ENCODE data around the gene IL17RD. TPM values are rescaled to one million over a fixed set of nuclear protein-coding genes. Genes with fewer than 3 reads are reported as not detected.

The IL17RD gene
- total RNA-seq, 4 donors from 2014 or later: 0.52 to 1.4 (median 0.90) TPM

DNA sequence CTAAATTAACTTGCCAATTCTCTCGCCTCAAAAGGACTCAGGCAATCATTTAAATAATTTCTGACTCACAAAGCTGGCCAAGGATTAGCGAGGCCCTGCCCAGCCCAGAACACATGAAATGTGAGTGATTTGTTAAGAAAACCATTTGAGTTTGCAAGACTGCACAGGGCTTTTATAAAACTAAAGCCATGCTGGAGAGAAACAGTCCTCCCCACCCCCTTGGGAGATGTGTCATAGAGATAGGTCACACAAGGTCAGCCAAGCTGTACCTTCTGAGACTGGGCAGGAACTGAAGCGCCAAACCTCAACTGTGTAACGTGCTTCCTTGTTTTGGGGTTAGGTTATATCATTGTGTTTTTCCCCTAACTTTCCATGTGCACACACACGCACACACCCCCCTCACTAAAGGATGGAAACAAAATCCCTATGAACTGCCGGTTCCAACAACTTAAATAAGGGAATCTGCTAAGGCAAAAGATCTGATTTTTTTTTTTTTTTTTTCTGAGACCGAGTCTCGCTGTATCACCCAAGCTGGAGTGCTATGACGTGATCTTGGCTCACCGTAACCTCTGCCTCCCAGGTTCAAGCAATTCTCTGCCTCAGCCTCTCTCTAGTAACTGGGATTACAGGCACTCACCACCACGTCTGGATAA lies 96.6 kb downstream of the IL17RD start:
- Histone ChIP-seq H3K9me3 (no peaks in the 10 kb centered on the region), H3K4me3 (no peak overlapping the region), H3K27me3 (no peaks in the 10 kb centered on the region), H3K36me3 (no peaks in the 10 kb centered on the region), H3K27ac (peak overlapping the region in 2 of 4 donors; percentile 18 to 26), H3K4me1 (no peaks in the 10 kb centered on the region)
- no peak for TF ChIP-seq POLR2A (IDR thresholded peaks at IDR 0.05)
- TF ChIP-seq, protein P1, sequence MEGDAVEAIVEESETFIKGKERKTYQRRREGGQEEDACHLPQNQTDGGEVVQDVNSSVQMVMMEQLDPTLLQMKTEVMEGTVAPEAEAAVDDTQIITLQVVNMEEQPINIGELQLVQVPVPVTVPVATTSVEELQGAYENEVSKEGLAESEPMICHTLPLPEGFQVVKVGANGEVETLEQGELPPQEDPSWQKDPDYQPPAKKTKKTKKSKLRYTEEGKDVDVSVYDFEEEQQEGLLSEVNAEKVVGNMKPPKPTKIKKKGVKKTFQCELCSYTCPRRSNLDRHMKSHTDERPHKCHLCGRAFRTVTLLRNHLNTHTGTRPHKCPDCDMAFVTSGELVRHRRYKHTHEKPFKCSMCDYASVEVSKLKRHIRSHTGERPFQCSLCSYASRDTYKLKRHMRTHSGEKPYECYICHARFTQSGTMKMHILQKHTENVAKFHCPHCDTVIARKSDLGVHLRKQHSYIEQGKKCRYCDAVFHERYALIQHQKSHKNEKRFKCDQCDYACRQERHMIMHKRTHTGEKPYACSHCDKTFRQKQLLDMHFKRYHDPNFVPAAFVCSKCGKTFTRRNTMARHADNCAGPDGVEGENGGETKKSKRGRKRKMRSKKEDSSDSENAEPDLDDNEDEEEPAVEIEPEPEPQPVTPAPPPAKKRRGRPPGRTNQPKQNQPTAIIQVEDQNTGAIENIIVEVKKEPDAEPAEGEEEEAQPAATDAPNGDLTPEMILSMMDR (IDR thresholded peaks at IDR 0.05 in 4 of 5, conservative IDR thresholded peaks at IDR 0.05 in 1 of 5): no peak
- in situ Hi-C loops (cut with MboI; ENCODE audit: low sequenced_read_pairs in 4 of 4) (no loop called here), intact Hi-C loops (cut with DNase I; ENCODE audit: low total_unique reads) (no loop called here)
- DNase-seq: peak; percentile 44 to 67
- ATAC-seq: peak; percentile 88 to 91

DNA sequence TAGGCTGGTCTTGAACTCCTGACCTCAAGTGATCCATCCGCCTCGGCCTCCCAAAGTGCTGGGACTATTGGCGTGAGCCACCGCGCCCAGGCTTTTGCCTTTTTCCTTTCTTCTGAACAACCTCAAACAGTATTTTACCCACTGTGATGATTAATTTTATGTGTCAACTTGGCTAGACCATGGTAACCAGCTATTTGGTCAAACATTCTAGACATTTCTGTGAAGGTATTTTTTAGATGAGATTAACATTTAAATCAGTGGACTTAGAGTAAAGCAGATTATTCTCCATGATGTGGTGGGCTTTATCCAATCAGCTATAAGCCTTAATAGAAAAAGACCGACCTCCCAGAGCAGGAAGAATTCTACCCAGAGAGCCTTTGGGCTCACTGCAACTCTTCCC lies 98.7 kb downstream of the IL17RD start:
- Histone ChIP-seq H3K9me3 (no peaks in the 10 kb centered on the region), H3K27me3 (no peaks in the 10 kb centered on the region), H3K27ac (no peak overlapping the region), H3K4me3 (no peak overlapping the region), H3K36me3 (no peaks in the 10 kb centered on the region), H3K4me1 (no peaks in the 10 kb centered on the region)
- intact Hi-C loops (cut with DNase I; ENCODE audit: low total_unique reads): no loop called here
- ATAC-seq (no peak), DNase-seq (no peak)
- TF ChIP-seq POLR2A (IDR thresholded peaks at IDR 0.05): no peak
- TF ChIP-seq, protein P1 (IDR thresholded peaks at IDR 0.05 in 4 of 5, conservative IDR thresholded peaks at IDR 0.05 in 1 of 5): no peak
- in situ Hi-C loops (cut with MboI; ENCODE audit: low sequenced_read_pairs in 4 of 4): no loop called here

DNA sequence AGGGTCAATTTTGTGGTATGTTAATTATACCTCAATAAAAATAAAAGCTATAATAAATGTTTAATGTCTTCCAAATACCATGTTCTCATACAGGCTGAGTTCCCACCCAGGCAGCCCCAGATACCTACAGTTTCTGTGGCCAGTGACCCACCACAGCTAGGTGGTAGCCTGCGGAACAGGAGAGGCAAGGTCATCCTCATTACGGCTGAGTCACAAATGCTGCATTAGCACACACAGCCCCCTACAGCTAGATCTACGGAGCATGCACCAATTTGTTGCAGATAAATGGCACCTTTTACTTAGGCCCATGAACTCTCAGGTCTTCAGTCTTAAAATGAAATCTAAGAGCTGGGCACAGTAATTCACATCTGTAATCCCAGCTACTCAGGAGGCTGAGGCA lies 99.6 kb downstream of the IL17RD start:
- no peaks in the 10 kb centered on the region for H3K4me1 ChIP-seq
- TF ChIP-seq, protein P1 (IDR thresholded peaks at IDR 0.05 in 4 of 5, conservative IDR thresholded peaks at IDR 0.05 in 1 of 5): no peak
- no peak for TF ChIP-seq POLR2A (IDR thresholded peaks at IDR 0.05)
- ATAC-seq: no peak
- intact Hi-C loops (cut with DNase I; ENCODE audit: low total_unique reads): no loop called here
- H3K36me3 ChIP-seq: no peaks in the 10 kb centered on the region
- in situ Hi-C loops (cut with MboI; ENCODE audit: low sequenced_read_pairs in 4 of 4): no loop called here
- H3K27me3 ChIP-seq: no peaks in the 10 kb centered on the region
- DNase-seq: no peak
- H3K27ac ChIP-seq: no peak overlapping the region
- no peak overlapping the region for H3K4me3 ChIP-seq
- H3K9me3 ChIP-seq: no peaks in the 10 kb centered on the region

DNA sequence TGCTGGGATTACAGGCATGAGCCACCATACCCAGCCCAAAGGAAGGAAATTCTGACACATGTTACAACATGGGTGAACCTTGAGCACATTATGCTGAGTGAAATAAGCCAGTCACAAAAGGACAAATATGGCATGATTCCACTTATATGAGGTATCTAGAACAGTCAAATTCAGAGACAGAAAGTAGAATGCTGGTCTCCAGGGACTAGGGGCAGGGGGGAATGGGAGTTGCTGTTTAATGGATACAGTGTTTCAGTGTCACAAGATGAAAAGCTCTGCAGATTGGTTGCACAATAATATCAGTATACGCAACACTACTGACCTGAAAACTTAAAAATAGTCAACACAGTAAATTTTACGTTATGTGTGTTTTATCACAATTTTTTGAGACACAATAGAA lies 100.6 kb downstream of the IL17RD start:
- intact Hi-C loops (cut with DNase I; ENCODE audit: low total_unique reads): no loop called here
- in situ Hi-C loops (cut with MboI; ENCODE audit: low sequenced_read_pairs in 4 of 4): no loop called here
- no peaks in the 10 kb centered on the region for H3K4me1 ChIP-seq
- H3K36me3 ChIP-seq: no peaks in the 10 kb centered on the region
- TF ChIP-seq, protein P1 (IDR thresholded peaks at IDR 0.05 in 4 of 5, conservative IDR thresholded peaks at IDR 0.05 in 1 of 5): no peak
- no peak for TF ChIP-seq POLR2A (IDR thresholded peaks at IDR 0.05)
- no peak for DNase-seq
- no peak overlapping the region for H3K27ac ChIP-seq
- H3K27me3 ChIP-seq: no peaks in the 10 kb centered on the region
- H3K4me3 ChIP-seq: no peak overlapping the region
- no peaks in the 10 kb centered on the region for H3K9me3 ChIP-seq
- ATAC-seq: no peak

DNA sequence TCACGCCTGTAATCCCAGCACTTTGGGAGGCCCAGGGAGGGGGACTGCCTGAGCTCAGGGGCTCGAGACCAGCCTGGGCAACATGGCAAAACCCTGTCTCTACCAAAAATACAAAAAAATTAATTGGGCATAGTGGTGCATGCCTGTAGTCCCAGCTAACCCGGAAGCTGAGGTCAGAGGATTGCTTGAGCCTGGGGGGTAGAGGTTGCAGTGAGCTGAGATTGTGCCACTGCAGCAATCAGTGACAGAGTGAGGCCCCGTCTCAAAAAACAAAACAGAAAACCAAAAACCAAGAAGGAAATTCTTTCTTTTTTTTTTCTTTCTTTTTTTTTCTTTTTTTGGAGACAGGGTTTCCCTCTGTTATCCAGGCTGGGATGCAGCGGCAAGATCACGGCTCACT lies 101.2 kb downstream of the IL17RD start:
- in situ Hi-C loops (cut with MboI; ENCODE audit: low sequenced_read_pairs in 4 of 4): no loop called here

More for the DNA sequence above, 101.2 kb downstream of the IL17RD start:
- Histone ChIP-seq H3K4me1 (no peaks in the 10 kb centered on the region), H3K9me3 (no peaks in the 10 kb centered on the region), H3K27ac (no peak overlapping the region), H3K27me3 (no peaks in the 10 kb centered on the region), H3K36me3 (no peaks in the 10 kb centered on the region), H3K4me3 (no peak overlapping the region)
- TF ChIP-seq, protein P1 (IDR thresholded peaks at IDR 0.05 in 4 of 5, conservative IDR thresholded peaks at IDR 0.05 in 1 of 5): no peak
- no peak for TF ChIP-seq POLR2A (IDR thresholded peaks at IDR 0.05)
- intact Hi-C loops (cut with DNase I; ENCODE audit: low total_unique reads): no loop called here
- DNase-seq (no peak), ATAC-seq (no peak)

Data from gastrocnemius medialis (tissue), 4 donors.